HepG2 (cell line): ENCODE results near the gene SPOPL. TPM values are rescaled to one million over a fixed set of nuclear protein-coding genes. Genes with fewer than 3 reads are reported as not detected.
A peak's percentile ranks its signal among the peaks of the same experiment; 100 is the strongest.

Experiments
- ATAC-seq: fragments of 200-7000 bp; cut with Tn5 transposase; 3 replicates; pipeline ENCODE4 v1.9.1; 2020; ENCODE audit warnings: mild to moderate bottlenecking, moderate library complexity
- BruUV-seq: library from RNA; stranded (reverse); fragments of 400-500 nt; replicated peaks from 2 replicates; lab custom pipeline; 2021; lab: Mats Ljungman, UMichigan
- CTCF ChIA-PET: fragments of 300-600 bp; formaldehyde crosslinking; extraction: SDS; loops from one replicate; lab custom pipeline; 2021; ENCODE audit warnings: low total read pairs, inconsistent platforms, low intra/inter-chr PET ratio; lab: Yijun Ruan, JAX
- POLR2A ChIA-PET: fragments of 350-600 bp; sonication (Branson Sonifier 250); formaldehyde crosslinking; loops from one replicate; lab custom pipeline; 2020; ENCODE audit warnings: antibody characterized with exemption, inconsistent platforms; lab: Yijun Ruan, JAX
- DNase-seq: peaks from one replicate; pipeline ENCODE4 v3.0.0-alpha.2; 2015; ENCODE audit warnings: low spot score
- FAIRE-seq: peaks from 3 replicates; lab custom pipeline; 2011; peaks lifted over from hg19 to GRCh38; lab: Jason Lieb, UNC
- H2AFZ ChIP-seq: one replicate; pipeline ENCODE4 v1.6.1; 2011; ENCODE audit warnings: low read length, inconsistent platforms
- H3K27ac ChIP-seq: fragments of 300-600 bp; 3 replicates; pipeline ENCODE4 v1.8.0; 2011; ENCODE audit warnings: mixed run types, mild to moderate bottlenecking, mixed read lengths, low read length, inconsistent platforms; ENCODE audit not compliant: insufficient read depth; ENCODE audit errors: extremely low read length
- H3K27me3 ChIP-seq, 2 experiments: fragments of 200-600 bp in 1 of 2; 2 replicates in 1 of 2; 3 replicates in 1 of 2; pipeline versions ENCODE4 v1.6.0 to v1.8.0; 2011; ENCODE audit warnings: low read length in 2 of 2, mild to moderate bottlenecking in 2 of 2, moderate library complexity in 2 of 2, inconsistent platforms in 1 of 2; ENCODE audit not compliant: insufficient read depth in 2 of 2, control insufficient read depth in 1 of 2
- H3K36me3 ChIP-seq, 2 experiments: fragments of 200-600 bp in 1 of 2; replicated peaks in 1 of 2; 2 replicates in 1 of 2; 3 replicates in 1 of 2; pipeline versions ENCODE4 v1.5.1 to v1.8.0; 2011; ENCODE audit warnings: low read length in 2 of 2, inconsistent platforms in 1 of 2; ENCODE audit not compliant: insufficient read depth in 2 of 2, control insufficient read depth in 1 of 2
- H3K4me1 ChIP-seq: 2 replicates; pipeline ENCODE4 v1.5.1; 2012; ENCODE audit warnings: low read length, inconsistent platforms; ENCODE audit not compliant: insufficient read depth
- H3K4me2 ChIP-seq: 2 replicates; pipeline ENCODE4 v1.6.0; 2011; ENCODE audit warnings: low read depth, low read length, inconsistent platforms
- H3K4me3 ChIP-seq, 3 experiments: fragments of 200-600 bp in 1 of 3; sonication (generic), shearing (Covaris generic) in 1 of 3; replicated peaks in 1 of 3; 2 replicates each; pipeline ENCODE4 v1.5.1; 2011 to 2016; ENCODE audit warnings: low read length in 3 of 3, inconsistent platforms in 2 of 3, low read depth in 2 of 3, mild to moderate bottlenecking in 2 of 3, control low read depth in 1 of 3, mixed read lengths in 1 of 3; ENCODE audit not compliant: insufficient read depth in 1 of 3
- H3K79me2 ChIP-seq: one replicate; pipeline ENCODE4 v1.6.1; 2011; ENCODE audit warnings: low read length, inconsistent platforms; ENCODE audit not compliant: insufficient read depth
- H3K9ac ChIP-seq: 2 replicates; pipeline ENCODE4 v1.6.0; 2011; ENCODE audit warnings: mild to moderate bottlenecking, low read depth, low read length, inconsistent platforms; ENCODE audit not compliant: insufficient read depth
- H3K9me3 ChIP-seq: 2 replicates; pipeline ENCODE4 v1.5.1; 2012; ENCODE audit warnings: mild to moderate bottlenecking, low read length
- H4K20me1 ChIP-seq: 2 replicates; pipeline ENCODE4 v1.6.0; 2011; ENCODE audit warnings: inconsistent platforms, mild to moderate bottlenecking, low read length, moderate library complexity; ENCODE audit not compliant: insufficient read depth
- NRL ChIP-seq: sonication (generic); formaldehyde crosslinking; IDR thresholded peaks from 2 replicates; pipeline ENCODE4 v1.5.0; 2020; ENCODE audit warnings: missing genetic modification reagents, mild to moderate bottlenecking, moderate library complexity, borderline replicate concordance
- PPARG ChIP-seq: conservative IDR thresholded peaks from 2 replicates; pipeline ENCODE4 v1.6.1; 2016; ENCODE audit warnings: missing biosample characterization, missing genetic modification reagents
- REL ChIP-seq: sonication (generic); formaldehyde crosslinking; conservative IDR thresholded peaks from 2 replicates; pipeline ENCODE4 v1.8.0; 2022; ENCODE audit warnings: mild to moderate bottlenecking, missing genetic modification reagents, moderate library complexity
- RXRA ChIP-seq: sonication (generic); formaldehyde crosslinking; IDR thresholded peaks from 2 replicates; pipeline ENCODE4 v1.5.1; 2020; ENCODE audit warnings: missing genetic modification reagents
- WGBS: methylation state at CpG from one replicate; pipeline ENCODE4 v1.1.6; 2017; ENCODE audit warnings: low lambda C conversion rate; 5-methylcytosine and 5-hydroxymethylcytosine counted together
- in situ Hi-C: cut with HindIII; loops from 2 replicates; pipeline ENCODE4 v1.10.0; 2017; ENCODE audit warnings: low pct_unique_long_range_greater_than_20kb; ENCODE audit not compliant: extremely low pct_ligation_motif_present
- intact Hi-C: fragments of 100-400 bp; cut with micrococcal nuclease; formaldehyde crosslinking; loops from one replicate; pipeline ENCODE4 v1.10.0; 2022; ENCODE audit not compliant: unreplicated experiment
- polyA plus RNA-seq, 8 experiments: library from polyadenylated mRNA; depleted of rRNA in 3 of 8; stranded (reverse) in 7 of 8; unstranded in 1 of 8; fragments of >200 nt; fragmentation: Illumina TruSeq in 4 of 8; extraction: Trizol in 4 of 8; gene quantifications; 2 replicates each; pipeline versions ENCODE4 v1.2.1 to v1.2.3, GENCODE V29; 2011 to 2016; ENCODE audit warnings: low read depth in 4 of 8, missing spikeins in 1 of 8, mixed read lengths in 1 of 8; ENCODE audit not compliant: insufficient read depth in 1 of 8
- total RNA-seq, 5 experiments: library from RNA; depleted of rRNA; stranded (reverse); fragments of >200 nt; fragmentation: Illumina TruSeq; extraction: Trizol; gene quantifications; 2 replicates each; pipeline ENCODE4 v1.2.3, GENCODE V29; 2016; ENCODE audit warnings: low read depth in 1 of 5
- TF ChIP-seq, protein P1 (sequence below): sonication (generic); formaldehyde crosslinking; IDR thresholded peaks from 2 replicates; pipeline ENCODE4 v1.4.0; 2020; ENCODE audit warnings: low read depth, missing genetic modification reagents
- TF ChIP-seq, protein P2 (sequence below): sonication (generic); formaldehyde crosslinking; IDR thresholded peaks from 2 replicates; pipeline ENCODE4 v1.5.1; 2020; ENCODE audit warnings: mild to moderate bottlenecking, missing genetic modification reagents, moderate library complexity

Gene SPOPL
- total and polyA plus RNA-seq, 2 of the 13 experiments (the other 11 are each of a cell fraction or from before 2014, with no cell fraction given), result 12.6 to 51.6 TPM

DNA sequence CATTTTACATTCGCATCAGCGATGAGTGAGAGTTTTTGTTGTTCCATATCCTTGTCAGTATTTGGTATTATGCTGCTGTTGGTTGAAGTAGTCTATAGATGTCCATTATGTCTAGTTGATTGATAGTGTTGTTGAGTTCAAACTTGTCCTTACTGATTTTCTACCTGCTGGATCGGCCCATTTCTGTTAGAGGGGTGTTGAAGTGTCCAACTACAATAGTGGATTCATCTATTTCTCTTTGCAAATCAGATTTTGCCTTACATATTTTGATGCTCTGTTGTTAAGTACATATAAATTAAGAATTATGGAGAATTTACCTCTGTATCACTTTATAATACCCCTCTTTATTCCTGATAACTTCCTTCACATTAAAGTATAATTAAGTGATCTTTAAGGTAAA is 8.7 kb downstream of the SPOPL start:
- H3K9ac ChIP-seq, result no peak overlapping the region
- no peaks in the 10 kb centered on the region for H3K27me3 ChIP-seq
- FAIRE-seq, result no peak
- H3K36me3 ChIP-seq, result no peaks in the 10 kb centered on the region; a peak in 1 of 5 replicates
- TF ChIP-seq REL (CRISPR knock-in tag) (no peak), RXRA (CRISPR knock-in tag) (no peak), PPARG (no peak), NRL (CRISPR knock-in tag) (no peak)
- TF ChIP-seq, protein P1, sequence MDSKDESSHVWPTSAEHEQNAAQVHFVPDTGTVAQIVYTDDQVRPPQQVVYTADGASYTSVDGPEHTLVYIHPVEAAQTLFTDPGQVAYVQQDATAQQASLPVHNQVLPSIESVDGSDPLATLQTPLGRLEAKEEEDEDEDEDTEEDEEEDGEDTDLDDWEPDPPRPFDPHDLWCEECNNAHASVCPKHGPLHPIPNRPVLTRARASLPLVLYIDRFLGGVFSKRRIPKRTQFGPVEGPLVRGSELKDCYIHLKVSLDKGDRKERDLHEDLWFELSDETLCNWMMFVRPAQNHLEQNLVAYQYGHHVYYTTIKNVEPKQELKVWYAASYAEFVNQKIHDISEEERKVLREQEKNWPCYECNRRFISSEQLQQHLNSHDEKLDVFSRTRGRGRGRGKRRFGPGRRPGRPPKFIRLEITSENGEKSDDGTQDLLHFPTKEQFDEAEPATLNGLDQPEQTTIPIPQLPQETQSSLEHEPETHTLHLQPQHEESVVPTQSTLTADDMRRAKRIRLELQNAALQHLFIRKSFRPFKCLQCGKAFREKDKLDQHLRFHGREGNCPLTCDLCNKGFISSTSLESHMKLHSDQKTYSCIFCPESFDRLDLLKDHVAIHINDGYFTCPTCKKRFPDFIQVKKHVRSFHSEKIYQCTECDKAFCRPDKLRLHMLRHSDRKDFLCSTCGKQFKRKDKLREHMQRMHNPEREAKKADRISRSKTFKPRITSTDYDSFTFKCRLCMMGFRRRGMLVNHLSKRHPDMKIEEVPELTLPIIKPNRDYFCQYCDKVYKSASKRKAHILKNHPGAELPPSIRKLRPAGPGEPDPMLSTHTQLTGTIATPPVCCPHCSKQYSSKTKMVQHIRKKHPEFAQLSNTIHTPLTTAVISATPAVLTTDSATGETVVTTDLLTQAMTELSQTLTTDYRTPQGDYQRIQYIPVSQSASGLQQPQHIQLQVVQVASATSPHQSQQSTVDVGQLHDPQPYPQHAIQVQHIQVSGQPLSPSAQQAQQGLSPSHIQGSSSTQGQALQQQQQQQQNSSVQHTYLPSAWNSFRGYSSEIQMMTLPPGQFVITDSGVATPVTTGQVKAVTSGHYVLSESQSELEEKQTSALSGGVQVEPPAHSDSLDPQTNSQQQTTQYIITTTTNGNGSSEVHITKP (CRISPR knock-in tag), result 0 out of 2 replicates have a peak, but pooled peaks have one; percentile 38
- TF ChIP-seq, protein P2, sequence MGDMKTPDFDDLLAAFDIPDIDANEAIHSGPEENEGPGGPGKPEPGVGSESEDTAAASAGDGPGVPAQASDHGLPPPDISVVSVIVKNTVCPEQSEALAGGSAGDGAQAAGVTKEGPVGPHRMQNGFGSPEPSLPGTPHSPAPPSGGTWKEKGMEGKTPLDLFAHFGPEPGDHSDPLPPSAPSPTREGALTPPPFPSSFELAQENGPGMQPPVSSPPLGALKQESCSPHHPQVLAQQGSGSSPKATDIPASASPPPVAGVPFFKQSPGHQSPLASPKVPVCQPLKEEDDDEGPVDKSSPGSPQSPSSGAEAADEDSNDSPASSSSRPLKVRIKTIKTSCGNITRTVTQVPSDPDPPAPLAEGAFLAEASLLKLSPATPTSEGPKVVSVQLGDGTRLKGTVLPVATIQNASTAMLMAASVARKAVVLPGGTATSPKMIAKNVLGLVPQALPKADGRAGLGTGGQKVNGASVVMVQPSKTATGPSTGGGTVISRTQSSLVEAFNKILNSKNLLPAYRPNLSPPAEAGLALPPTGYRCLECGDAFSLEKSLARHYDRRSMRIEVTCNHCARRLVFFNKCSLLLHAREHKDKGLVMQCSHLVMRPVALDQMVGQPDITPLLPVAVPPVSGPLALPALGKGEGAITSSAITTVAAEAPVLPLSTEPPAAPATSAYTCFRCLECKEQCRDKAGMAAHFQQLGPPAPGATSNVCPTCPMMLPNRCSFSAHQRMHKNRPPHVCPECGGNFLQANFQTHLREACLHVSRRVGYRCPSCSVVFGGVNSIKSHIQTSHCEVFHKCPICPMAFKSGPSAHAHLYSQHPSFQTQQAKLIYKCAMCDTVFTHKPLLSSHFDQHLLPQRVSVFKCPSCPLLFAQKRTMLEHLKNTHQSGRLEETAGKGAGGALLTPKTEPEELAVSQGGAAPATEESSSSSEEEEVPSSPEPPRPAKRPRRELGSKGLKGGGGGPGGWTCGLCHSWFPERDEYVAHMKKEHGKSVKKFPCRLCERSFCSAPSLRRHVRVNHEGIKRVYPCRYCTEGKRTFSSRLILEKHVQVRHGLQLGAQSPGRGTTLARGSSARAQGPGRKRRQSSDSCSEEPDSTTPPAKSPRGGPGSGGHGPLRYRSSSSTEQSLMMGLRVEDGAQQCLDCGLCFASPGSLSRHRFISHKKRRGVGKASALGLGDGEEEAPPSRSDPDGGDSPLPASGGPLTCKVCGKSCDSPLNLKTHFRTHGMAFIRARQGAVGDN (CRISPR knock-in tag), result no peak
- TF ChIP-seq, all 625 proteins: peak for 1
- intact Hi-C loops (no loop called here), in situ Hi-C loops (no loop called here)
- no TSS peak for BruUV-seq
- ATAC-seq, result no peak
- Histone ChIP-seq H2AFZ (no peak overlapping the region), H3K4me1 (peaks cover 51% of the 10 kb centered on the region), H3K27ac (no peak overlapping the region), H3K4me3 (no peak overlapping the region), H4K20me1 (peaks cover 48% of the 10 kb centered on the region), H3K79me2 (peaks cover 100% of the 10 kb centered on the region), H3K9me3 (no peaks in the 10 kb centered on the region), H3K4me2 (no peak overlapping the region)
- ChIA-PET CTCF (no interaction called here), POLR2A (interaction anchor here (1.5 kb wide), 1 partner anchor 9 kb away, joined by 5 read pairs; no protein-coding TSS in a partner anchor)
- WGBS, result 99% methylated on average over 3 of the region's 3 CpGs
- no peak for DNase-seq
